Ecto neural progenitor cell (in vitro differentiated cells): ENCODE data around the gene HOXA7.

ENCODE experiments used
- DNase-seq: peaks from one replicate; pipeline ENCODE4 v3.0.0-alpha.2; 2018; ENCODE audit warnings: low spot score

Gene HOXA7

DNA sequence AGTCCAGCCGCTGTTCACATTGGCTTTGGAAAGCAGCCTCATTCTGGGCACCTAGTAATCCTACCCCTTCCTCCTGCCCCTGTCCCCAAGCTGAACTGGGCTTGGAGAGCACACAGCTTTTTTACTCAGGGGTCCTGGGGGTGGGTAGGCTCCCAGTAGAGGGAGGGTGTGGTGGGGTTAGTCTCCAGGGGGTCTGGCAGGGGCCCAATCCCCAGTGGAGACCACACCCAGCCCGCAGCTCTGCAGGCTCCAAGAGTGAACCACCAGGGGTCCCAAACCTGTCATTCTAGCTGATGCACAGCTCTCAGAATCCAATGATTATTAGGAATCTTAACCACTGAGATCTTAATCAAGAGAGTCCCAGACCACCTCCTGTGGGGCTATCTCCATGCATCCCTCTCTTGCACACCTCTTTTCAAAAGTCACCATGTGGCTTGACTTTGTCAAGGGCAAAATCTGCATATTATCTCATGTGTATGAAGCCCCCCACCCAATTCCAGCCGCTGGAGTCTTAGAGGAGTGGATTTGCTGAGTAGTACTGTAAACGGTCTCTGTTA, 25.9 kb upstream of the HOXA7 start:
- DNase-seq: no peak

DNA sequence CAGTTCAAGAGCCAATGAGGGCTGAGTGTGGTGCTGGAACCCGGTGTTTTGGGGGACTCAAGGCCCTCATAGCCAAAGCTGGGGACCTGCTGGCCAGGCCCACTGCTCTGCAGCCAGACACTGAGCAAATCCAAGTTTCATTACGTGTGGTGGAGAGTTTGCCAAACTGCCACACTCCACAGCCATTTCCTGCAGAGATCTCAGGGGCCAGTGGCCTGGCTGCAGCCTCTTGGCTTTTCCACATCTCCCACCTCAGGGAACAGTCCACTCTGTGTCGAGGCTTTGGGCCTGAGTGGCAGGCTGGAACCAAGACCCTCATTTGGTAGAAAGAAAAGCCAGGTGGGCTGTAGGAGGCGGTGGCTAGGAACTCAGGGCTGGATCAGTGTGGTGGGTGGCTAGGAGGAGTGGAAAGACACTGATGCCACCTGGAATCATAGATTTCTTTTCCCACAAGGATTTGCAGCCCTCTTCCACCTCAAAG, 25.4 kb upstream of the HOXA7 start:
- DNase-seq: no peak

DNA sequence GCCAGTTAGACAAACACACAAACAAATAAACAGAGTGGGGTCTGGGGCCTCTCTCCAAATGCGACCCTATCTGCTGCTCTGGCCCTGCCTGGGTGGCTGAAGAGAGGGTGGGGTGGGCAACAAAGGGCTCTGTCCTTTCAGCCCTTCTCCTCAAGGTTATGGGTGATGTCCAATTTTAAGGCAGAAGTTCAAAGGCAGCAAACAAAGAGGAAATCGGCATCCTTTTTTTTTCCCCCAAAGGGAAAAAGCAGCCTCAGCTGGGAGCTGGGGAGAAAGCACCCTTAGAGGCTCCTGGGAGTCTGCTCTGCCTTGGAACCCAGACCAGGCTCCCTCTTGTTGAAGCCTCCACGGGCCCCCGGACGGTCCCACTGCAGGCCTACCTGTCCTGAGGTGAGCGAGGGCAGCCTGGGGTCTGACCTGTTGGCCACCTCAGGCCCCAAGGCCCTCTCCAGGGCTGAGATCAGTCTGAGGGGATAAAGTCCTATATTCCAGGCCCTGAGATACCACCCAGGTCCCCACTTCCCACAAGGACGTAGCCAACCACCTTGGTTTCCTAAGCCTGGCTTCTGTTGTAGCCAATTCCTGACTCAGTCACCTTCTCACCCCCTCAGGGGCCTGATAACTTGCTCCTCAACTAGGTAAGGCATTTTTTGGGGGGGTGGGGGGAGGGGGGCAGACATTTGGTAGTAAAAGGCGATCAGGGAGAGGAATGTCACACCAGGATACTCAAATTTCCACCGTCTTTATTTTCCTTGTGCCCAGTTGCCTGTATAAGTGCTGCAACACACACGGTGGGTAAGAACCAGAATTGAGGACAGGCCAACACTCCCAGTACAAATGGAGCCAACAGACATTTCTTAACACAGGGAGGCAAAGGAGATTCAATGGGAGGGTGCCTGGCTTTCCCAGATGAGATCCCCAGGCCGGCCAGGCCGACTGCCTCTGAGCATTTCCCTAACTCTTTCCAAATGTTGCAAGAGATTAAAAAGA, 24.3 kb upstream of the HOXA7 start:
- no peak for DNase-seq

DNA sequence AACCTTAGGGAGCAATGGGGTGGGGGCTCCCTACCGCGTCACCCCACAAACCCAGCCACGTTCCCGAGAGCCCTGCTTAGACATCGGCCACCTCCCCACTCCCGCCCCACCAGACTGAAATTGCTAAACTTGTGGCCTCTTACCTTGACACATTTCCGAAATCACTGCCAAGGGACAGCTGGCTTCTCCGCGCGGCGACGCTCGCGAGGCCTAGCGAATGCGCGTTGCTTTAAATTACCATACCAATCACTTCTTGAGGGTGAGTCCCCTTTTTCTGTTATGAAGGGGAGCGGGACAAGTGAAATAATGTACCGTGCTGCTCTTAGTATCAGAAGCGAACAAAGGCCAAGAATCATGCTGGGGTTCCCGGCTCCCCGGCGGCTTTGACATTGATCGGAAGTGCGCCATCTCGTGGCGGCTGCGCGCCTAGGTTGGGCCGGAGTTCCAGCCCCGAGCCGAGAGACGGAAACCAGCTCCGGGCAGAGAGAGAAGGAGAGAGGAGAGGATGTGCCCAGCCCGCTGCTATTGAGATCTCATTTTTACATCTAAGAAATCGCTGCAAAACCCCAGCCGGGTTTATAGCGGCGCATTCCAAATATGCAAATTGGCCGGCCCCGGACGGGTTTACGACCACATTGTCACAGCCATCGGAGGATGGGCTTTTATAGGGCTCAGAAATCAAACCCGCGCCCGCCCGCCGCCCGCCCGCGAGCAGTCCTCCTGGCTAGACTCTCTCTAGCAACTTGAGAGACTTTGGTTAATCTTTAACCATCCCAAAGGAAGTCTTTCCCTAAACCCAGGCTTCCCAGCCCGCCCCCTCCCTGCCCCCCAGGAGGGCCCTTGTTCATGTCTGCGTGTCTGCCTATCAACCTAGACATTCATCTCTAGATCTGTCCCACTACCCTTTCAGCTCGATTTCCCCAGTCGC, 23.3 kb upstream of the HOXA7 start:
- DNase-seq: no peak

DNA sequence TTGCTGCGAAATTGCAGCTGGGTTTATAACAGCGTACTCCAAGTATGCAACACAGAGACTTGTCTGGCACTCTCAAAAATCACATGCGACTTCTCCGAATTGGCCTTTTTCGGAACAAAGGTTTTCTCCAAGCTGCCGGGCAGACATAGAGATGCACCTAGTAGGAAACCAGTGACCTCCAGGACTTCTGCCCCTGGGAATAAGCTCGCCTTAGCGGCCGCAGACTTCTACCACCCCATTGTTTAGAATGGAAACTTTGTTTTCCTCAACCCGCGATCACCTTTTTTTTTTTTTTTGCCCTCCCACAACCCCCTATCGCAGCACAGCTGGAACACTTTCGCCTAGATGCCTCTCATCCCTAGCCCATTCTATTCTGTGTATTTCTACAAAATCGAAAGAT, 22.6 kb upstream of the HOXA7 start:
- no peak for DNase-seq

- DNase-seq: no peak
Observed at GRCh38 chr7:27178366-27178765, 21.9 kb upstream of the HOXA7 start.

DNA sequence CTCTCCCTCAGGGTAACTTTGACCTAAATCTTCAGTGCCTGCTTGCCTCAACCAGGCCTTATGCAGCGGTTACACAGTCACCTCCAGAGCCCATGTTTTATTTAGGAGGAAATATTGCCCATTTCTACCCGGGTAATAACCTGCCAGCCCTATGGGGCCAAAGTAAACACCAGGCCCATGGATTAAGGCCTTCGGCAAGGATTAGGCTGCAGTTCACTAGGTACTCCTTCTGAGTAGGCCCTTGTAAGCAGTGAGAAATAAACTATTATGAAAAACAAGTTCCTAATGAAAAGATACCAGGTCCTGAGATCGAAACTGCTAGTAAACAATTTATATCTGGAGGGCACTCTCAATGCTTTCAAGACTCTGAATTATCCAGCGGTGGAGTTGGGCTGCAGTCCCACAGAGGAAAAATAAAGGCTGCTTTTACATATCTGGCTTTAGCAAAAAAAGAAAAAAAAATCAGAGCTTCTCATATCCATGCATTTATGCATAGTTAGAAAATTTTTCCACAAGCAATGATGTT, 21.4 kb upstream of the HOXA7 start:
- no peak for DNase-seq

- DNase-seq: no peak
Observed at GRCh38 chr7:27176962-27177794, 20.7 kb upstream of the HOXA7 start.

- DNase-seq: no peak
Observed at GRCh38 chr7:27176524-27176845, 20.0 kb upstream of the HOXA7 start.

DNA sequence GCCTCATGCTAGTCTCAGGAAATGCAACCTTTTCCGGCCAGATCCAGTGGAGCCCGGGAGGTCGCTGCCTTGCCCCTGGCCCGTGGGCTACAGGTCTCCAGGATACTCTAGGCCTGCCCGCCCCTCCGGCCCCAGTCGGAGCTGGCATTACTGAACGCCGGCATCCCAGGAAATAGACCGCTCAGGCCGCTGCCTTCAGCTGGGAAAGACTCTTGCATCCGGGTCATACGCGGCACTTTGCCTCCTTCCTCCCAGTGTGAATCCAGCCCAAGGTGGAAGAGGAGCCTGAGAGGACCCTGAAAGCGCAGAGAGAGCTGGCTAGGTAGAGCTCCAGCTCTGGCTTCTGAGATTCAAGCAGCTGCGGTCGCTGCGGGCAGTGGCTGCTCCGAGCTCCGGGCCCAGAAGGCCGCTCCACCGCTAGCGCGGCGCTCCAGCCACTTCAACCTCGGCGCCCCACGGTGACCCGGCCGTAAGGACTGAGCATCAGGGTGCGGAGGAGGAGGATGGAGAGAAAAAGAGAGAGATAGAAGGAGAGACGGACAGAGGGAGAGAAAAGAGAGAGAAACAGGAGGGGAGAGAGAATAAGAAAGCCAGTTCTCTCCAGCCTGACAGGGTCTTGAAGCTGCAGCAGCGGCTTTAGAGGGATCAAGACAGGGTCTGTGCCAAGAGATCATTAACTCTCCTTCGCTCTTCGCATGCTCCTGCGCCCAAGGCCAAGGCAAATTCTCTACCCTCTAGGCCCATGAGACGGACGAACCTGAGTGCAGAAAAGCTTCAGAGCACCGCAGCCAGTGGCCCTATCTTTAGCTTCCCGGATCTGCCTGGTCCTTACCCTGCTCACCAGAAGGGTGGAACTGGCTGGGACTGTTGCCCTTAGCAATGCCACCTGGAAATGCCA, 19.4 kb upstream of the HOXA7 start:
- DNase-seq: no peak

- DNase-seq: no peak
Observed at GRCh38 chr7:27174874-27175625, 18.6 kb upstream of the HOXA7 start.

GRCh38 chr7:27173956-27174873, 17.7 kb upstream of the HOXA7 start, which contains the start of gene HOXA10:
HOXA10 (minus strand) TSS chr7:27174320; CDS start chr7:27174306, 14 bp downstream.
- DNase-seq: no peak

DNA sequence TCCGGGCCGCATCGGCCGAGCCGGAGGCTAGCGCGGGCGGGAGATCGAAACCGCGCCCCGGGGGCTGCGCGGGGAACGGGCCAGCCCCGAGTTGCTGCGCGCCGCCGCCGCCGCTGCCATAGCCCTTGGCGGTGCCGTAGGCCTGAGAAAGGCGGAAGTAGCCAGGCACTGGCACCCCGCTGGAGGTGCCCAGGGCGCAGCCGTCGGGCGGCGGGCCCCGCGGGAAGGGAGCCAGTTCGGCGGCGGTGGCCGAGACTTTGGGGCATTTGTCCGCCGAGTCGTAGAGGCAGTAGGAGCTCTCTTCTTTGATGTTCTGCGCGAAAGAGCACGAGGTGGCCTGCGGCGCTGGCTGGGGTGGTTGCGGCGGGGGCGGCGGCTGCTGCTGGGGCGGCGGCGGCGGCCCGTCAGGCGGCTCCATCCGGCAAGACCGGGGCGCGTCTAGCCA, 17.1 kb upstream of the HOXA7 start:
- DNase-seq: no peak

- no peak for DNase-seq
Observed at GRCh38 chr7:27172823-27173510, 16.5 kb upstream of the HOXA7 start.

DNA sequence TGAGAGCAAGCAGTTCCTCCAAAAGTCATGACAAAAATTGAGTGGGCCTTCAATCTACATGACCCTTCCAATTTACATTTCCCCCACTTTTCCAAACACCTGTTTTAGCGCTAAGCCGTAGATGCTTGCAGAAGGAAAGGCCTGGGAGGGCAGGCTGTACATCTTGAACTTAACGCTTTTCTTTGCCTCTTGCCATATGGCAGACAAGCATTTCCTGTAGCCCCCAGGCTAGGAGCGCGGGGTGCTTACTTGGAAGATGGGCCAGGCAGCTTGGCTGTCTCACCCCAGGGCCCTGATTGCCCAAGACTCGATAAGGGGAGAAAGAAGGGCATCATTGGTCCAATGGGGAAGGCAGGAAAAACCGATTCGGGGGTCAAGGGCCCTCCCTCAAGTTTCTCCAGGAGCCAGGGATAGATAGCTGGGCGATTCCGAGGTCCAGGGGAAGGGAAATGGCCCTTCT, 15.9 kb upstream of the HOXA7 start:
- DNase-seq: no peak

DNA sequence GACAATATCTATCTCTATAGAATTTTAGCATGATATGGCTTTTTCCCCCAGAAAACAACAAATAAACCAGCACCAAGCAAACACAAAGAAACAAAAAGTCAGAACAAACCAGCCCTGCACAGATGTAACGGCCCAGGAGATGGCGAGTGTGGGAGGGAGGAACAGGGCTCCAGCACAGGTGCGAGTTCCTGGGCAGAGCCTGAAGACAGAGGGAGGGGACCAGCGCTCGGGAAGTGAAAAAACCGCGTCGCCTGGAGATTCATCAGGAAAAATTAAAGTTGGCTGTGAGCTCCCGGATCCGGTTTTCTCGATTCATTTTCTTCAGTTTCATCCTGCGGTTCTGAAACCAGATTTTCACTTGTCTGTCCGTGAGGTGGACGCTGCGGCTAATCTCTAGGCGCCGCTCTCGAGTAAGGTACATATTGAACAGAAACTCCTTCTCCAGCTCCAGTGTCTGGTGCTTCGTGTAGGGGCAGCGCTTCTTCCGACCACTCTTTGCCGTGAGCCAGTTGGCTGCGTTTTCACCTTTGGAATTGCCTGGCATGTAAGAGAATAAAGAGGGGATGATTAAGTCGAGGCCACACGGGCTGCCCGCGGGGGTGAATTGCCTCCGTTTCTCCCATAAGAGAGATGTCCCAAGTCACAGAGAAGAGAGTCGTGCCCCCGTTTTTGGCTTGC, 15.3 kb upstream of the HOXA7 start:
- DNase-seq: no peak

GRCh38 chr7:27171325-27171636, 14.8 kb upstream of the HOXA7 start:
- DNase-seq: no peak
